Measurements from ENCODE around the gene HASPIN. TPM values are rescaled to one million over a fixed set of nuclear protein-coding genes. Genes with fewer than 3 reads are reported as not detected.

HASPIN gene
- total RNA-seq, 4 donors from 2014 or later = 1.2 TPM; not detected in 3

GRCh38 chr17:3772764-3773163, 49.1 kb downstream of the HASPIN start:
- DNase-seq = no peak
- Histone ChIP-seq H3K27ac (no peak overlapping the region), H3K27me3 (no peaks in the 10 kb centered on the region), H3K9me3 (no peaks in the 10 kb centered on the region), H3K4me3 (no peak overlapping the region), H3K36me3 (no peaks in the 10 kb centered on the region), H3K4me1 (peaks cover 0 to 7% (median 0%) of the 10 kb centered on the region in 4 donors)
- TF ChIP-seq, protein P1, sequence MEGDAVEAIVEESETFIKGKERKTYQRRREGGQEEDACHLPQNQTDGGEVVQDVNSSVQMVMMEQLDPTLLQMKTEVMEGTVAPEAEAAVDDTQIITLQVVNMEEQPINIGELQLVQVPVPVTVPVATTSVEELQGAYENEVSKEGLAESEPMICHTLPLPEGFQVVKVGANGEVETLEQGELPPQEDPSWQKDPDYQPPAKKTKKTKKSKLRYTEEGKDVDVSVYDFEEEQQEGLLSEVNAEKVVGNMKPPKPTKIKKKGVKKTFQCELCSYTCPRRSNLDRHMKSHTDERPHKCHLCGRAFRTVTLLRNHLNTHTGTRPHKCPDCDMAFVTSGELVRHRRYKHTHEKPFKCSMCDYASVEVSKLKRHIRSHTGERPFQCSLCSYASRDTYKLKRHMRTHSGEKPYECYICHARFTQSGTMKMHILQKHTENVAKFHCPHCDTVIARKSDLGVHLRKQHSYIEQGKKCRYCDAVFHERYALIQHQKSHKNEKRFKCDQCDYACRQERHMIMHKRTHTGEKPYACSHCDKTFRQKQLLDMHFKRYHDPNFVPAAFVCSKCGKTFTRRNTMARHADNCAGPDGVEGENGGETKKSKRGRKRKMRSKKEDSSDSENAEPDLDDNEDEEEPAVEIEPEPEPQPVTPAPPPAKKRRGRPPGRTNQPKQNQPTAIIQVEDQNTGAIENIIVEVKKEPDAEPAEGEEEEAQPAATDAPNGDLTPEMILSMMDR (IDR thresholded peaks at IDR 0.05) = no peak
- TF ChIP-seq POLR2A (IDR thresholded peaks at IDR 0.05) = no peak

GRCh38 chr17:3773511-3773910, 49.8 kb downstream of the HASPIN start:
- DNase-seq = no peak
- H3K4me1 ChIP-seq = peaks cover 0 to 7% (median 0%) of the 10 kb centered on the region in 4 donors
- no peak for TF ChIP-seq POLR2A (IDR thresholded peaks at IDR 0.05)
- TF ChIP-seq, protein P1 (IDR thresholded peaks at IDR 0.05) = no peak
- no peak overlapping the region for H3K4me3 ChIP-seq
- H3K36me3 ChIP-seq = no peaks in the 10 kb centered on the region
- H3K9me3 ChIP-seq = no peaks in the 10 kb centered on the region
- no peaks in the 10 kb centered on the region for H3K27me3 ChIP-seq
- H3K27ac ChIP-seq = no peak overlapping the region

DNA sequence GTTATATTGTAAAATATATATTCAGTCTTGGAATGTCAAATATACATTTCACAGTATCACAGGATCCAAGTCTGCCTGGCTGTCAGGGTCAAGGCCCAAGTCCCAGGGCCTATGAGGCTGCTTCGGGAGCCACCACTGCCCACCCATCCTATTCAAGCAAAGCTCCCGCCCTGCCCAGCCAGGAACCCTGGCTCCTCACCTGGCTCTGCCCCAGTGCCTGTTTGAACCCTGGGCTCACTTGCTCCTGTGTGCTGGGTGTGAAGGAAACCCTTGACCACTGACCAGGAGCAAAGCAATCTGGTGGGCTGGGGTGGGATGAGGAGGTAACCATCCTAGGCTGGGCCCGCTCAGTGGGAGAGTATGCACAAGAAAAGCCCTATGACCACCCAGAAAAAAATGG, 50.3 kb downstream of the HASPIN start:
- H3K4me1 ChIP-seq = peaks cover 0 to 7% (median 0%) of the 10 kb centered on the region in 4 donors
- TF ChIP-seq, protein P1 (IDR thresholded peaks at IDR 0.05) = no peak
- no peak for TF ChIP-seq POLR2A (IDR thresholded peaks at IDR 0.05)
- no peak overlapping the region for H3K27ac ChIP-seq
- H3K9me3 ChIP-seq = no peaks in the 10 kb centered on the region
- H3K4me3 ChIP-seq = no peak overlapping the region
- H3K27me3 ChIP-seq = no peaks in the 10 kb centered on the region
- H3K36me3 ChIP-seq = no peaks in the 10 kb centered on the region
- DNase-seq = no peak

Other genes with a start within 250 kb of the HASPIN start
- 10 to 100 TPM; 11.4 to 27.7 (median 17.0) TPM for gene ASPA, start 247.9 kb upstream of the HASPIN start, total RNA-seq
- gene TRPV3, start 166.1 kb upstream of the HASPIN start, total RNA-seq = 10 to 100 TPM in 3 of 4 donors, 1 to 10 TPM in 1; 5.0 to 39.1 (median 16.5) TPM
- 10 to 100 TPM; 13.2 to 56.8 (median 36.3) TPM for gene TRPV1, start 114.5 kb upstream of the HASPIN start, total RNA-seq
- 10 to 100 TPM in 3 of 4 donors, 1 to 10 TPM in 1; 5.8 to 83.8 (median 44.9) TPM for gene SHPK, start 87.7 kb upstream of the HASPIN start, total RNA-seq
- gene CTNS, start 87.1 kb upstream of the HASPIN start, total RNA-seq = 10 to 100 TPM; 21.5 to 30.1 (median 27.7) TPM
- 100 to 1,000 TPM; 113 to 386 (median 239) TPM for gene TAX1BP3, start 55.3 kb upstream of the HASPIN start, total RNA-seq
- 10 to 100 TPM; 12.6 to 28.1 (median 21.0) TPM for gene EMC6, start 55.1 kb upstream of the HASPIN start, total RNA-seq
- 100 to 1,000 TPM in 1 of 4 donors, 1 to 10 TPM in 3; 1.2 to 103 (median 5.7) TPM for gene P2RX5, start 27.7 kb upstream of the HASPIN start, total RNA-seq
- gene ITGAE, start 77.3 kb downstream of the HASPIN start, total RNA-seq = 10 to 100 TPM; 14.9 to 41.8 (median 31.5) TPM
- 10 to 100 TPM; 24.8 to 41.6 (median 32.2) TPM for gene NCBP3, start 122.3 kb downstream of the HASPIN start, total RNA-seq
- gene CAMKK1, start 169.2 kb downstream of the HASPIN start, total RNA-seq = 10 to 100 TPM in 1 of 4 donors, 1 to 10 TPM in 3; 2.5 to 13.2 (median 4.6) TPM
- gene P2RX1, start 192.6 kb downstream of the HASPIN start, total RNA-seq = 10 to 100 TPM in 1 of 4 donors, 1 to 10 TPM in 2, under 1 TPM in 1; 0.88 to 27.2 (median 4.3) TPM
- gene ATP2A3, start 240.5 kb downstream of the HASPIN start, total RNA-seq = 100 to 1,000 TPM in 2 of 4 donors, 10 to 100 TPM in 2; 78.6 to 231 (median 112) TPM